IPS DF 4.7 (cell line): ENCODE data around the gene PSMD4.
"Not testable (repeated sequence)": the region's sequence is repeated elsewhere in the genome, so short reads cannot be mapped to it uniquely, and the experiment has no call there.

Experiments used
- DNase-seq: peaks from one replicate; pipeline ENCODE4 v3.0.0-alpha.2; 2013; ENCODE audit warnings: low spot score; ENCODE audit errors: extremely low read depth

Gene PSMD4

GRCh38 chr1:151254217-151255213, at the start of gene PSMD4:
TSS of gene PSMD4 (plus strand) at chr1:151254734. CDS start at chr1:151254783, 49 bp downstream.
- peak; percentile 94 for DNase-seq

DNA sequence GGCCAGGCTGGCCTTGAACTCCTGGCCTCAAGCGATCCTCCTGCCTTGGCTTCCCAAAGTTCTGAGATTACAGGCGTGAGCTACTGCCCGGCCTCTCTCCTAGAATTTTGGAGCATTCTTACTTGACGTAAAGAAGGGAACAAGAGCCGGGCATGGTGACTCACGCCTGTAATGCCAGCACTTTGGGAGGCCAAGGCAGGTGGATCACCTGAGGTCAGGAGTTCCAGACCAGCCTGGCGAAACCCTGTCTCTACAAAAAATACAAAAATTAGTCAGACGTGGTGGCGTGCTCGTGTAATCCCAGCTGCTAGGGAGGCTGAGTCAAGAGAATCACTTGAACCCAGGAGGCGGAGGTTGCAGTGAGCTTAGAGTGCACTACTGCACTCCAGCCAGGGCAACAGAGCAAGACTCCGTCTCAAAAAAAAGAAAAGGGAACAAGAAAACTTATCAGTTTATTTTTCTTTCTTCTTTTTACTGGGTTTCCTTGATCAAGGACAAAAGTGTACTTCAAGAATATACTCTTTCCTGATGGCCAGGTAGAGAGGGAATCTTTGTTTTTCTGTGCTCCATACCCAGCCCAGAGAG, 49.1 kb upstream of the PSMD4 start:
- not testable (repeated sequence) for DNase-seq

DNA sequence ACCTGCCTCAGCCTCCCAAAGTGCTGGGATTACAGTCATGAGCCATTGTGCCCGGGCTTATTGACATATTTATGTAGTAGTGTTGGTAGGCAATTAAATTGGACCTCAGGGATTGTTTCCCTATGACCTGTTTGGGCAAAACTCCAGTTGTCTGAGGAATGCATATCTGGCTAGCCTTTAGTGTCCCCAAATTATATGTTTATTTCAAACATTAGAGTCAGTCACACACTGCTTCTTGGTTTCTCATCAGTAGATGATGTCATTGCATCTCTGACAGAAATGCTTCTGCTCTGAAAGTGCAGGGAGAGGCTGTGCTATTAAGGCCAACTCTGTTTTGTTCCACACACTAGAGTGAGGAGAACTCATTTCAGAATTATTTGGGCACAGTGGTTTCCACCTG, 43.7 kb upstream of the PSMD4 start:
- DNase-seq, result no peak

- no peak for DNase-seq
These were observed 42.4 kb upstream of the PSMD4 start for GRCh38 chr1:151211972-151212705.

DNA sequence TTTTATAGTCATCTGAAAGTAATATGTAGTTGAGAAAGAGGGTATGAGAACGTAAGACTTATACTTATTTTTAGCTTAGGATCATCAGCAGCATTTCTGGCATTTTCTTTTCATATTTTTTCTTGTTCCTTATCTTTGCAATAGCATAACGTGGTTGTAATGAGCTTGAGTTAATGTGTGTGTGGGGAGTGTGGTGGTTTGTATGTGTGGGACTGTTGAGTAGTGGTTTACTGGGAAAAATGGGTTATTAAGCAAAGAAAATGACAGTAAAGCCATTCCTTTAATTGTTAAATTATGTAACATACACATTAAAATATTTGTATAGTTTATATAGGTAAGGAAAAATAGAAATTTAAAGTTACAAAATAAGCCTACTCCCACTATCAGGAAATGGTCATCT, 41.0 kb upstream of the PSMD4 start:
- no peak for DNase-seq

DNA sequence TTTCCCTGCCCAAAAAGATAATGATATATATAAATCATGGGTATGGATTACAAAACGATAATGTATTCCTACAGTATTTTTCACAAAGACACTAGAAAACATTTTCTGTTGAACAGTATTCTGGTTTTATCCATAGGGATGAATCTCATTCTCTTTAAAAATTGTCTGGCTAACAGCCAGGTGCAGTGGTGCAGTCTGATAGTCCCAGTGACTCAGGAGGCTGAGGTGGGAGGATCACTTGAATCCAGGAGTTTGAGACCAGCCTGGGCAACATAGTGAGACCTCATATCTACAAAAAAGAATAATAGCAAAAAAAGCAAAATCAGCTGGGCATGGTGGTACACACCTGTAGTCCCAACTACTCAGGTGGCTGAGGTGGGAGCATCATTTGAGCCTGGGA, 32.9 kb upstream of the PSMD4 start:
- no peak for DNase-seq

DNA sequence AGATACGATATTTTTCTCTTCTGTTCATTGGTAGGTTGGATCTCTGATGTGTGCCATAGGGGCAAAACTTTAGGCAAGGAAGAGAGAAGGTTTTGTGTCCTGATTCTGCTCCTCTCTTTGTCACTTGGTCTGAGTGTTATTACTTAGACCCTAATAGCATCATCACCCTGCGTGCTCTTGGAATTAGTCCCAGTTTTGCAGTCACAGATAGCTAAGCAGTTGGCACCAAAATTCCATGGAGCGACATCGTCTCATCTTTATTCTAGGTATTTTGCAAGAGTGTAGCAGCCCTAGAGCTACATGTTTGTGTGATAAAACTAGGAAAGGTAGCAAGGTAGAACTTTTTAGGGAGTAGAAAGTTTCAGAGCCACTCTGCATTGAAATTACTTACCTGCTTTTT, 32.4 kb upstream of the PSMD4 start:
- no peak for DNase-seq

- no peak for DNase-seq
These were observed 19.3 kb upstream of the PSMD4 start for GRCh38 chr1:151235235-151235634.

DNA sequence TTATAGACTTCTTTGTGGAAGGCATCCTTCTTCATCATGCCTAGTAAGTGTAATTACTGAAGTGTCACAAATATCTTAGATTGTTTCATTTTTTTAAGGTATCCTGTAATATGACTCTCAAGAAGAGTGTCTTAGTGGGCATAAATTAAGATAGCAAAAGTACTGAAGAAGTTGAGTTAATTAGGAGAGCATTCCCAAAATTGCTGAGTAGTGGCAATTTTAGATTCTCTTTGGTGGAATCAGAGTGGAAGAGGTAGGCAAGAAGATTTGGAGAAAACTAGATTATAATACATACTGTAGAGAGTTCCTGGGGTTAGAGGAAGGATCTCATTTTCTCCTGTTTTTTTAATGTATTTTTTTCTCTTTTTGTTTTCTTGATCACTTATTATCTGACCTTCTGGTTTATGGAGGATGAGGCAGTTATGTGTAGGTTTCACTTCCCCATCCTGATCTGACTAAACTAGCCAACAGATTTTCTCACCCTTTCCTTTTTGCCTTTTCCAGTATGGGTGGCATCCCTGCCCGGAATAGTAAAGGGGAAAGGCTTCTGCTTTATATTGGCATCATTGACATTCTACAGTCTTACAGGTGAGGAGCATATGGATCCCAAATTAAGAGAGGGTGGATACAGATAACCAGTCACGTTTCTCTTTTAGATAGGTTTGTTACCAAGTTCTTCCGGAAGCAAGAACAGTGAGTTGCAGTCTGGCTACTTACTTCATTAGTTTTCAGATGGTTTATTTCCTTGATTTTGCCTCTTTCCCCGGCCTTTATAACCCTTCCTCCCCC, 16.7 kb upstream of the PSMD4 start:
- no peak for DNase-seq

DNA sequence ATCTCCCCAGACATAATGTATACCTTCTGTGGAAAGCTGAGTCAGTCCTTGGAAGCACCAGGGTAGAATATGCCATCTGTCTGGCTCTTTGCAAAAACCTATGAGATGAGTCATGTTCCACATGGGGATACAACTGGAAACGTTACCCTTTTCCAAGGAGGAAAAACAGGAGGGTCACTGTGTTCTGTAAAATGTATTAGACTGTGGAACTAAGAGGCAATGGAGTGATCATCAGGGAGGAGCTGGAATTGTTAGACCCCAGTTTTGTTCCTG, 16.1 kb upstream of the PSMD4 start:
- no peak for DNase-seq

DNA sequence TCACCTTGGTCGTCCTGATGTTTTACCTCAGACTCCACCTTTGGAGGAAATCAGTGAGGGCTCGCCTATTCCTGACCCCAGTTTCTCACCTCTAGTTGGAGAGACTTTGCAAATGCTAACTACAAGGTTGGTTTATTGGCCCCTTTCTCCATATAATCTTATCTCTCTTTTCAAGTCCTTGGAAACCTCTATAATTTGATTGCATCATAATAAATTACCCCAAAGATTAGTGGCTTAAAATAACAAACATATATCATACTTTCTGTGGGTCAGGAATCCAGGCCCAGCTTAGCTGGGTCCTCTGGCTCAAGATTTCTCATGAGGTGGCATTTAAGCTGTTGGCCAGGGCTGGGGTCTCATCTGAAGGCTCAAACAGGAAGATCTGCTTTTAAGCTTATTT, 12.1 kb upstream of the PSMD4 start:
- no peak for DNase-seq

- DNase-seq, result no peak
These were observed 10.8 kb upstream of the PSMD4 start for GRCh38 chr1:151243683-151244216.

DNA sequence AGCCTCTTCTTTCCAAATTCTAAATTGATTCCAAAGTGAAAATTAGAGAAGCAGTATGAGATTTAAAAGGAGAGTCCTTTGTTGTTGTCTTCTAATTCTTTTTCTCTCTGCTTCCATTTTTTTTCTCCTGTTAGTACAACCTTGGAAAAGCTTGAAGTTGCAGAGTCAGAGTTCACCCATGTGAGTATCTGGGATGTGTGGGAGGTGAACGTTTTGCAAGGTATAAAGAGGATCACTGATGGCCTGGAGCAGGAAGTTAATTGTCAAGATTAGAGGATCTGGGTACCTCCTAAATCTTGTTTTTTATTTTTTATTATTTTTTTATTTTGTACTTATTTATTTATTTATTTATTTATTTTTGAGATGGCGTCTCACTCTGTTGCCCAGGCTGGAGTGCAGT, 7.7 kb upstream of the PSMD4 start:
- no peak for DNase-seq

DNA sequence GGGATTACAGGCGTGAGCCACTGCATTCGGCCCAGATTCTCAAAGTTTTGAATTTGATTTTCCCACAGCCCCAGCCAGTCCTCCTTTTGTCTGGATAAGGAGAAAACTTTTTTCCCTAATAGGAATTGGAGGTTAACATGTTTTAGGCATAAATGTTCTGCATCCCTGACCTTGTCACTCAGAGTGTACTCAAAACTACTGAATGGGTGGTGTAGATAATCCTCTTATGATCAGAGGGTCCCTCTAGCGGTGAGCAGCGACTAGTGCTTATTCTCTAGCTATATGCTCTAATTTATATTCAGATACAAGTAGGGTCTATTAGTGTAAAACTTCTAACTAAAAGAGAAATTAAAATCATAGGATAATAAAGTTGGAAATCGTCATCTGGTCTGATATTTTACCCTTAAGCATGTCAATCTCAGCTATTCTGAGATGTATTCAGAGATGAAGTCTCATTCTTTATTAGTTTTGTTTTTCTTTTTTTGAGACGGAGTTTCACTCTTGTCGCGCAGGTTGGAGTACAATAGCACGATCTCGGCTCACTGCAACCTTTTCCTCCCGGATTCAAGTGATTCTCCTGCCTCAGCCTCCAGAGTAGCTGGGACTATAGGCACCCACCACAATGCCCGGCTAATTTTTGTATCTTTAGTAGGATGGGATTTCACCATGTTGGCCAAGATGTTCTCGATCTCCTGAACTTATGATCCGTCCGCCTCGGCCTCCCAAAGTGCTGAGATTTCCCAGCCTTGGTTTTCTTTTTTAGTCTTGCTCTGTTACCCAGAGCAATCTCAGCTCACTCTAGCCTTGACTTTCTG, 2.7 kb upstream of the PSMD4 start:
- peak; percentile 25 for DNase-seq

- DNase-seq, result no peak
These were observed 847 bp downstream of the PSMD4 start for GRCh38 chr1:151255381-151255780.

DNA sequence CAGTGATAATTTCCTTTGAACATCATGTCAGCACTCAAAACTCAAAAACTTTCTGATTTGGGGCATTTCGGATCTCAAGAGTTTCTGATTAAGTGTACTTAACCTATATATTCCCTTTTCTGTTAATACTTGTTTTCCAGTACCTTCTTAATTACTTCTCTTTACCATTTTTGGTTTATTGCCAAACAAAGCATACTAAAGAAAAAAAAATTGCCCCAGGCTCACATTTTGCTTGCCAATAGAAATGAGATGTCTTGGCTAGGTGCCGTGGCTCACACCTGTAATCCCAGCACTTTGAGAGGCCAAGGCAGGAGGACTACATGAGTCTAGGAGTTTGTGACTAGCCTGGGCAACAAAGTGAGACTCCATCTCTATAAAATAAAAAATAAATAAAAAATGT, 4.8 kb downstream of the PSMD4 start:
- no peak for DNase-seq

DNA sequence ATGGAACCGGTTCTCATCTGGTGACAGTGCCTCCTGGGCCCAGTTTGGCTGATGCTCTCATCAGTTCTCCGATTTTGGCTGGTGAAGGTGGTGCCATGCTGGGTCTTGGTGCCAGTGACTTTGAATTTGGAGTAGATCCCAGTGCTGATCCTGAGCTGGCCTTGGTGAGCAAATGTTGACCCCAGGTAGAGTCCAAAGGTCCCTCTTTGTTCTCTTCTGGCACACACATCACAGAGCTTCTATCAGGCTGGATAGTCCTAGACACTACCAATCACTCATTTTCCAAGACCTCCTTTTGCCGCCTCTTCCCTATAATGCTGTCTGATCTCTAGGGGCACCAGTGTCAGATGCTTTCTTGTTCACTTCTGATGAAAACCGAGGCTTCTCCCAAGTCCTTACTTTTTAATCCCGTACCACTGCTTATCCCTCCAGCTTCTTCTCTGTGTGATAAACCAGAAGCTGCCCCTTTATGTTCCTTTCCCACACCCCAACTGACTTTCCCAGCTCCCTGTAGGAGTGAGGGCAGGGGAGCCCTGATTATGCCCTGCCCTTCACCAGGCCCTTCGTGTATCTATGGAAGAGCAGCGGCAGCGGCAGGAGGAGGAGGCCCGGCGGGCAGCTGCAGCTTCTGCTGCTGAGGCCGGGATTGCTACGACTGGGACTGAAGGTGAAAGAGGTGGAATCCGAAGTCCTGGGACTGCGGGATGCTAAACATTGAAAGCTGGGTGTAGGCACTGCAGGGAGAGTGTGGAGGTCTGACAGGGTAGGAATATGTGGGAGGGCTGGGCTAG, 11.1 kb downstream of the PSMD4 start:
- no peak for DNase-seq

- no peak for DNase-seq
These were observed 11.8 kb downstream of the PSMD4 start for GRCh38 chr1:151266315-151266714.

DNA sequence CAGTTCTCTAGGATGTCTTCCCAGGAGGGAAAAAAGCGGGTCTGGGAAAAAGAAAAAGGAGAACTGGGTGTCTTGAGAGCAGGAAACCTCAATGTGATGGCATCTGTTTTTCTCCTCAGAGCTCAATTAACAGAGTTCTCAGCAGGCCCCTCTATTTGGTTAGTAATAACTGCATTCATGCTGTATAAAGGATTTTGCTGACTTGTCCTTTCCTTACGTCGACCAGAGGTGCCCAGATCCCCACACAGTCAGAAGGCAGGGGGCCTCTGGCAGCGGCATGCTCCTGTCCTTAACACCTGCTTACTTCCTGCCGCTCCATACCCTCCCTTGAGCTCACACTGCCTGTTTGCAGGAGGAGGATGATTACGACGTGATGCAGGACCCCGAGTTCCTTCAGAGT, 12.3 kb downstream of the PSMD4 start:
- DNase-seq, result no peak

DNA sequence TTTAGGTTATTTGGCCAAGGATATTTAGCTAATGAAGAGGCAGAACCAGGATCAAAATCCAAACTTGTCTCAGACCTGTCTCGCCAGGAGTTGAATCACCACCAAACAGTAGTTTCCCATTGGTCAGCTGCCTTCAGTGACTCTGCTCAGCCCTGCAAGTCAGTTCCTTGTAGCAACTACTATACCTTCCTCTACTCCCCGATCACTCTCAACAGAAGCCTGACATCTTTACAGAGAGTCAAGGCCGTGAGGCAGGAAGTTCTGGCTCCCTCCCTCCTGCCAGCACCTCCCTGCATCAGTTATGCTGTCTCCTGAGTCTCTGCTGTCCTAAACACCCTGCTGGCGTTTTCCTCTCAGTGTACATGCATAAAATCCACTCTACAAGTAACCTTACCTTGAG, 13.2 kb downstream of the PSMD4 start:
- DNase-seq, result no peak
